ENCODE measurements around the gene TTLL12.

DNA sequence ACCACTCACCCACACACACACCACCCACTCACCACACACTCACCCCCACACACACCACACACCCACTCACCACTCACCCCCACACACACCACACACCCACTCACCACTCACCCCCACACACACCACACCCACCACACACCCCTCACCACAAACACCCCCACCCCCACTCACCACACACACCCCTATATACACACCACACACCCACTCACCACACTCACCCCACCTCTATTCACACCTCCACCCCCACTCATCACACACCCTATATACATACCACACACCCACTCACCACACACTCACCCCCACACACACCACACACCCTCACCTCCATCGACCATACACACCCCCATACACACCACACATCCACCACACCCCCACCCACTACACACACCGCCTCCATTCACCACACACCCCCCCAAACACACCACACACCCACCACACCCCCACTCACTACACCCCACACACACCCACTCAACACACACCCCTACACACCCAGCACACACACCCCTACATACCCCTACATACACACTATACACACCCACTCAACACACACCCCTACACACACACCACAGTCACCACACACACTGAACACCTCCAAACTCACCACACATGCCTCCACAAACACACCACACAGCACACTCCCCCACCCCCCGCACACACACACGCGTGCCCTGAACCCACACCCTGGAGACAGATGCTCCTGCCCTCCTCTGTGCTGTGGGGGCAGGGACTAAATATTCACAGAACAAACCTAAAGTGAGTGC, 19.0 kb upstream of the TTLL12 start:
- TF ChIP-seq, protein P1, sequence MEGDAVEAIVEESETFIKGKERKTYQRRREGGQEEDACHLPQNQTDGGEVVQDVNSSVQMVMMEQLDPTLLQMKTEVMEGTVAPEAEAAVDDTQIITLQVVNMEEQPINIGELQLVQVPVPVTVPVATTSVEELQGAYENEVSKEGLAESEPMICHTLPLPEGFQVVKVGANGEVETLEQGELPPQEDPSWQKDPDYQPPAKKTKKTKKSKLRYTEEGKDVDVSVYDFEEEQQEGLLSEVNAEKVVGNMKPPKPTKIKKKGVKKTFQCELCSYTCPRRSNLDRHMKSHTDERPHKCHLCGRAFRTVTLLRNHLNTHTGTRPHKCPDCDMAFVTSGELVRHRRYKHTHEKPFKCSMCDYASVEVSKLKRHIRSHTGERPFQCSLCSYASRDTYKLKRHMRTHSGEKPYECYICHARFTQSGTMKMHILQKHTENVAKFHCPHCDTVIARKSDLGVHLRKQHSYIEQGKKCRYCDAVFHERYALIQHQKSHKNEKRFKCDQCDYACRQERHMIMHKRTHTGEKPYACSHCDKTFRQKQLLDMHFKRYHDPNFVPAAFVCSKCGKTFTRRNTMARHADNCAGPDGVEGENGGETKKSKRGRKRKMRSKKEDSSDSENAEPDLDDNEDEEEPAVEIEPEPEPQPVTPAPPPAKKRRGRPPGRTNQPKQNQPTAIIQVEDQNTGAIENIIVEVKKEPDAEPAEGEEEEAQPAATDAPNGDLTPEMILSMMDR (IDR thresholded peaks at IDR 0.05; ENCODE audit: insufficient read depth, low read depth, low read length): no peak
- no peak for TF ChIP-seq EZH2 (IDR thresholded peaks at IDR 0.05; ENCODE audit: insufficient read depth, low read length)

Measured in astrocyte (in vitro differentiated cells and primary cell).